GM06990 (cell line): ENCODE results near the gene TIMD4.
"Not testable (repeated sequence)": the region's sequence is repeated elsewhere in the genome, so short reads cannot be mapped to it uniquely, and the experiment has no call there.

ENCODE experiments used
- DNase-seq: peaks from one replicate; pipeline ENCODE4 v3.0.0-alpha.2; 2011; ENCODE audit not compliant: insufficient read length; ENCODE audit errors: extremely low read depth
- H3K27me3 ChIP-seq: replicated peaks from 2 replicates; pipeline ENCODE4 v1.6.0; 2011; ENCODE audit warnings: low read length; ENCODE audit not compliant: control insufficient read depth, insufficient read depth
- H3K36me3 ChIP-seq: 2 replicates; pipeline ENCODE4 v1.5.1; 2011; ENCODE audit warnings: low read length; ENCODE audit not compliant: control insufficient read depth, insufficient read depth
- H3K4me3 ChIP-seq: replicated peaks from 2 replicates; pipeline ENCODE4 v1.5.1; 2011; ENCODE audit warnings: low read depth, mild to moderate bottlenecking, control low read depth, low read length
- CTCF ChIP-seq: IDR thresholded peaks from 2 replicates; pipeline ENCODE4 v1.5.1; 2011; ENCODE audit warnings: low read length, control low read depth, mild to moderate bottlenecking, inconsistent platforms; ENCODE audit not compliant: insufficient read depth, poor library complexity, severe bottlenecking

Gene TIMD4

DNA sequence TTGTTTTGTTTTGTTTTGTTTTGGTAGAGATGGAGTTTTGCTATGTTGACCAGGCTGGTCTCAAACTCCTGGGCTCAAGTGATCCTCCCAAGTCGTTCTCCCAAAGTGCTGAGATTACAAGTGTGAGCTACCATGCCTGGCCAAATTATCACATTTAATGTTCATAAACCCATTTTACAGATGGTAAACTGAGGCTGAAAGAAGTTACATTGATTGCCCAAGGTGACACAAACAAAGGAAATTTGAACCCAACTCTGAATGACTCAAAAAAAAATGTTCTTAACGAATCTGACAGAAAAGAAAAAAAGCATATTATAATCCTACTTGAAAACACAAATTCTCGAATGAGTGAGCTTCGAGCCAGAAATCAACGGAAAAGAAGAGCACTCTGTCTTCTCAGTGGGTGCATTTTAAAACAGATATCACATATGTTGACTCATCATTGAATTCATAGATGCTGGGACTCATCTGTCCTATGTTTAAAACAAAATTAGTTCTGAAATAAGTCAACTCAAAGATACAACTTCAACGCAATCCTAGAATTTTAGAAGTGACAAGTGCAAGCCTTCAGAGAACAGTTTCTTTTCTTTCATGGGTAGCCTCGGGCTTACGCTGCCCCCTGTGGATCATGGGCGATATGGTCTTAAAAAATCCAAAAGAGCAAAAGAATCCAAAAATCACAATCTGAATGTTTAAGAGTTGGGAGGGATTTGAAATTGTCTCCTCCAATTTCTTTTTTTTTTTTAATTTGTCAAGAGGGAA, 28.4 kb downstream of the TIMD4 start:
- TF ChIP-seq CTCF: peak; percentile 82
- no peak for DNase-seq
- Histone ChIP-seq H3K27me3 (no peaks in the 10 kb centered on the region), H3K36me3 (no peaks in the 10 kb centered on the region), H3K4me3 (no peak overlapping the region)

DNA sequence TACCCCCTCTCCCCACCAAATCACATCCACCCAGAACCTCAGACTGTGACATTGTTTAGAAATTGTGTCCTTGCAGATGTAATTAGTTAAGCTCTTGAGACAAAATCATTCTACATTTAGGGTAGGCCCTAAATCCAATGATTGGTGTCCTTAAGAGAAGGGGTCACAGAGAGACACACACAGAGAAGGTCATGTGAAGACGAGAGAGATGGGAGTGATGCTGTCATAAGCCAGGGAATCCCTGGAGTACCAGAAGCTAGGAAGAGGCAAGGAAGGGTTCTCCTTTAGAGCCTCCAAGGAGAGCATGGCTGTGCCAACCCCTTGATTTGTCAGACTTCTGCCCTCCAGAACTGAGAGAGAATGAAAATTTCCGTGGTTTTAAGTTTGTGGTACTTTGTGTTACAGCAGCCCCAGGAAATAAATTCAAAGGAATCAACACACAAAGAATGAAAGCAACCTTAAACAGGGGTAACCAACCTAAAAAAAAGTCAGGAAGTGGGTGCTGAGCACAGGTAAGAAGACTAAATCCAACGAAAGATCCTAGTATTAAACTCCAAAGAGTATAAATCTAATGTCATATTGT, 33.6 kb downstream of the TIMD4 start:
- Histone ChIP-seq H3K36me3 (no peaks in the 10 kb centered on the region), H3K4me3 (no peak overlapping the region), H3K27me3 (no peaks in the 10 kb centered on the region)
- TF ChIP-seq CTCF: no peak
- DNase-seq: no peak

- no peak for DNase-seq
- TF ChIP-seq CTCF: no peak
These were observed 35.5 kb downstream of the TIMD4 start for GRCh38 chr5:156927545-156927944.

GRCh38 chr5:156925767-156926166, 37.3 kb downstream of the TIMD4 start:
- H3K4me3 ChIP-seq, H3K36me3 ChIP-seq, H3K27me3 ChIP-seq, DNase-seq: not testable (repeated sequence)
- peak; percentile 17 for TF ChIP-seq CTCF

More at GRCh38 chr5:156927545-156927944, 35.5 kb downstream of the TIMD4 start:
- H3K4me3 ChIP-seq: no peak overlapping the region
- H3K27me3 ChIP-seq: no peaks in the 10 kb centered on the region
- H3K36me3 ChIP-seq: no peaks in the 10 kb centered on the region

GRCh38 chr5:156922207-156922792, 40.7 kb downstream of the TIMD4 start:
- H3K36me3 ChIP-seq: no peaks in the 10 kb centered on the region
- peak overlapping the region; percentile 23 for H3K4me3 ChIP-seq
- DNase-seq: peak; percentile 36
- TF ChIP-seq CTCF: no peak
- no peaks in the 10 kb centered on the region for H3K27me3 ChIP-seq
